ENCODE measurements around the gene ZFAND3.

GRCh38 chr6:38063973-38064372, 244.4 kb downstream of the ZFAND3 start:
- TF ChIP-seq POLR2A (IDR thresholded peaks at IDR 0.05; ENCODE audit: low read length) = no peak
- no peak for TF ChIP-seq GATA1 (IDR thresholded peaks at IDR 0.05; ENCODE audit: low read depth, low read length)

Measured in erythroblast (primary cell).